ENCODE measurements around the gene ABCC1. TPM values are rescaled to one million over a fixed set of nuclear protein-coding genes. Genes with fewer than 3 reads are reported as not detected.

Gene ABCC1
- total and polyA plus RNA-seq, 2 of the 4 experiments (the other 2 are of a cell fraction) = 39.4 to 66.0 TPM

- no peak overlapping the region for H2AK5ac ChIP-seq (ENCODE audit: low read depth, low read length)
- ChIA-PET CTCF (no interaction called here), POLR2A (ENCODE audit: unreplicated experiment) (no interaction called here)
- peaks cover 4% of the 10 kb centered on the region; the same call in 1 of the 2 replicates for H3K4me1 ChIP-seq (ENCODE audit: control insufficient read depth, insufficient read depth, low read length)
- H2BK15ac ChIP-seq (ENCODE audit: low read depth, low read length) = no peak overlapping the region
- no peak overlapping the region for H3K27ac ChIP-seq (ENCODE audit: insufficient read depth, low read length)
- no peak overlapping the region for H3K4me3 ChIP-seq (ENCODE audit: insufficient read depth, low read depth, low read length)
- no peak overlapping the region for H3K23ac ChIP-seq (ENCODE audit: low read depth, low read length)
- no peak overlapping the region for H4K8ac ChIP-seq (ENCODE audit: low read depth in 2 of 2, low read length in 2 of 2)
- H3K9ac ChIP-seq (ENCODE audit: low read depth, low read length) = no peak overlapping the region
- no peaks in the 10 kb centered on the region for H3K27me3 ChIP-seq (ENCODE audit: control insufficient read depth, insufficient read depth, low read length)
- TF ChIP-seq MAFK (IDR thresholded peaks at IDR 0.05; ENCODE audit: low read depth, low read length) (no peak), USF2 (IDR thresholded peaks at IDR 0.05; ENCODE audit: low read depth, low read length) (no peak), MAZ (IDR thresholded peaks at IDR 0.05; ENCODE audit: borderline replicate concordance, low read depth, low read length) (no peak), POLR2A (IDR thresholded peaks at IDR 0.05; ENCODE audit: low read depth, low read length) (no peak), SMC3 (IDR thresholded peaks at IDR 0.05; ENCODE audit: low read depth, low read length) (no peak), CHD1 (IDR thresholded peaks at IDR 0.05; ENCODE audit: low read depth, low read length) (no peak), ELK1 (IDR thresholded peaks at IDR 0.05; ENCODE audit: borderline replicate concordance, low read depth, low read length) (no peak), CEBPB (IDR thresholded peaks at IDR 0.05; ENCODE audit: low read depth, low read length) (no peak)
- BruUV-seq (replicated peaks) = no TSS peak
- dilution Hi-C loops (cut with HindIII; ENCODE audit: low sequenced_read_pairs, unreplicated experiment) = no loop called here
- no peak overlapping the region for H3K4me2 ChIP-seq (ENCODE audit: low read depth, low read length)
- no peak overlapping the region for H2BK5ac ChIP-seq (ENCODE audit: low read depth, low read length, poor library complexity, severe bottlenecking)
- H4K20me1 ChIP-seq (ENCODE audit: insufficient read depth, low read length) = peaks cover 30% of the 10 kb centered on the region
- H3K14ac ChIP-seq (replicated peaks; ENCODE audit: low read depth, low read length) = no peak overlapping the region
- no peak overlapping the region for H4K5ac ChIP-seq (ENCODE audit: low read depth, low read length)
- peaks cover 60 to 88% of the 10 kb centered on the region in 2 experiments for H3K79me1 ChIP-seq (ENCODE audit: low read depth in 1 of 2, low read length in 2 of 2)
- no peak overlapping the region for H2BK120ac ChIP-seq (ENCODE audit: low read depth, low read length)
- H4K91ac ChIP-seq (ENCODE audit: insufficient read depth, low read depth, low read length) = no peak overlapping the region
- ATAC-seq (ENCODE audit: low read depth) = no peak
- peaks cover 77% of the 10 kb centered on the region for H3K36me3 ChIP-seq (ENCODE audit: control insufficient read depth, insufficient read depth, low read length)
- in situ Hi-C loops (cut with MboI; ENCODE audit: low sequenced_read_pairs) = no loop called here
- H2AK9ac ChIP-seq (replicated peaks; ENCODE audit: low read depth, low read length, poor library complexity) = no peak overlapping the region
- H2BK20ac ChIP-seq (ENCODE audit: low read depth, low read length) = no peak overlapping the region
- H3K4ac ChIP-seq (ENCODE audit: low read depth, low read length) = no peak overlapping the region
- no peak overlapping the region for H3K18ac ChIP-seq (ENCODE audit: low read depth, low read length)
- H3K56ac ChIP-seq (ENCODE audit: extremely low read depth, insufficient read depth, low read length) = no peak overlapping the region
- no peak overlapping the region for H2AFZ ChIP-seq (replicated peaks; ENCODE audit: low read length, poor library complexity)
- DNase-seq = no peak
- 84 to 100% methylated on average over 1 to 5 of the region's 6 CpGs for WGBS, 2 experiments (ENCODE audit: extremely low coverage in 2 of 2, insufficient read length in 1 of 2)
- intact Hi-C loops (cut with micrococcal nuclease) = no loop called here
- peaks cover 34% of the 10 kb centered on the region for H3K9me1 ChIP-seq (ENCODE audit: insufficient read depth, low read length)
- H3K9me3 ChIP-seq (ENCODE audit: control insufficient read depth, insufficient read depth, low read length) = no peaks in the 10 kb centered on the region
Observed at GRCh38 chr16:16038950-16039349, 89.5 kb downstream of the ABCC1 start.

Data from IMR-90 (cell line).